ENCODE data around the gene SENP8.

SENP8 gene

DNA sequence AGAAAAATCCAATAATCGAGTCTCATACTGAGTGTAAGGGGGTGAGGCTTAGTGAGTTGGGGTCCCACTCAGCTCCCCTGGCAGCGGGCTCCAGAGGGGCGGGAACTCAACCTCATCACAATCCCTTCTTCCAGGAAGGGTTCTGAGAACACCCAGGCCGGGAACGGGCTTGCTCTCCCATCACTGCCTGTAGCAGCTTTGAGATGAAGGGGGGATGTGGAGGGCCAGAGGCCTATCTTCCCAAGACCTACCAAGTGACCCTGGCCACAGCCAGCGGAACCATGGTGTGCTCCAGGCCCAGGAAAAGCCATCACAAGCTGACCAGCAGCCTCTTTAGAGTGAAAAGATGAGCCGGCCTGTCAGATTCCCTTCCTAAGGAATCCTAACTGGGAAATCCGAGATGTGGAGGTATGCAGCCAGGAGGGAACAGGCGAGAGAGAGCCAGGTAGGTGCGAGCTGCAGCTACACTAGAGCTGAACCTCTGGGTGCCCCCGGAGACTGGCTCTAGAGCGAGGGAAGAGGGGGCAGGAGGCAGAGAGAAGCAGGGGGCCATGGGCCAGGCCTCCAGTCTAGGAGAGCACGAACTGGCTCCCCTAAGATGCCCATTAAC lies 60.9 kb downstream of the SENP8 start:
- TF ChIP-seq, protein P1, sequence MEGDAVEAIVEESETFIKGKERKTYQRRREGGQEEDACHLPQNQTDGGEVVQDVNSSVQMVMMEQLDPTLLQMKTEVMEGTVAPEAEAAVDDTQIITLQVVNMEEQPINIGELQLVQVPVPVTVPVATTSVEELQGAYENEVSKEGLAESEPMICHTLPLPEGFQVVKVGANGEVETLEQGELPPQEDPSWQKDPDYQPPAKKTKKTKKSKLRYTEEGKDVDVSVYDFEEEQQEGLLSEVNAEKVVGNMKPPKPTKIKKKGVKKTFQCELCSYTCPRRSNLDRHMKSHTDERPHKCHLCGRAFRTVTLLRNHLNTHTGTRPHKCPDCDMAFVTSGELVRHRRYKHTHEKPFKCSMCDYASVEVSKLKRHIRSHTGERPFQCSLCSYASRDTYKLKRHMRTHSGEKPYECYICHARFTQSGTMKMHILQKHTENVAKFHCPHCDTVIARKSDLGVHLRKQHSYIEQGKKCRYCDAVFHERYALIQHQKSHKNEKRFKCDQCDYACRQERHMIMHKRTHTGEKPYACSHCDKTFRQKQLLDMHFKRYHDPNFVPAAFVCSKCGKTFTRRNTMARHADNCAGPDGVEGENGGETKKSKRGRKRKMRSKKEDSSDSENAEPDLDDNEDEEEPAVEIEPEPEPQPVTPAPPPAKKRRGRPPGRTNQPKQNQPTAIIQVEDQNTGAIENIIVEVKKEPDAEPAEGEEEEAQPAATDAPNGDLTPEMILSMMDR (IDR thresholded peaks at IDR 0.05; ENCODE audit: control insufficient read depth, insufficient read depth, low read depth, low read length, missing control alignments) = no peak
- H3K4me3 ChIP-seq (ENCODE audit: control insufficient read depth, low read depth, low read length) = no peak overlapping the region
- DNase-seq (ENCODE audit: low read depth) = no peak

DNA sequence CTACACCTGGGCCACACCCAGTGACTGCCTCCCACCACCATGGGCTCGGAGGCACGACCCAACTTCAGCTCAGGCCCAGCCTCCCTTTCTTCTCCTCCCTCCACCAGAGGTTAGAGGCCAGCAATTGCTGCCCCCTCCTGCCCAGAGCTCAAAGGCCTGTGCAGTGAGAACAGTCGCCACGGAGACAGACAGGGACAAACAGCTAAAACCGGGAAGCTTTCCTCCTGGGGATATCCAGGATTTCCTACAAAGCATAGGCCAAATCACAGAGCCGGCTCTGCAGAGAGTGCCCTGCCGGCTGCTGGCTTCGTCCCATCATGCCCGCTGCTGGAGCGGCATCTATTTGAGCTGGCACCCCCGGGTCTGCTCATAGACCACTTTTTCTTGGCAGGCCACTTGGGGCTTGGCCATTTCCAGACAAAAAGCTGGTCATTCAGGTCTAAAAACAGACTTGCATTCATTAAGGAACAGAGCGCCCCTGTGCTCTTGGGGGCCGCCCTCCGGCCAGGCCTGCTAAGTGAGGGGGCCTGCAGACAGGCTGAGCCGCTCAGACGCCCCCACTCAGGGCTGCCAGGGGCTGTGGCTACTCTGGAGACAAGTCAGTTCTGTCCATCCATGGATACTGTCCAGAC lies 61.9 kb downstream of the SENP8 start:
- DNase-seq (ENCODE audit: low read depth) = no peak
- TF ChIP-seq, protein P1 (IDR thresholded peaks at IDR 0.05; ENCODE audit: control insufficient read depth, insufficient read depth, low read depth, low read length, missing control alignments) = no peak
- H3K4me3 ChIP-seq (ENCODE audit: control insufficient read depth, low read depth, low read length) = no peak overlapping the region

DNA sequence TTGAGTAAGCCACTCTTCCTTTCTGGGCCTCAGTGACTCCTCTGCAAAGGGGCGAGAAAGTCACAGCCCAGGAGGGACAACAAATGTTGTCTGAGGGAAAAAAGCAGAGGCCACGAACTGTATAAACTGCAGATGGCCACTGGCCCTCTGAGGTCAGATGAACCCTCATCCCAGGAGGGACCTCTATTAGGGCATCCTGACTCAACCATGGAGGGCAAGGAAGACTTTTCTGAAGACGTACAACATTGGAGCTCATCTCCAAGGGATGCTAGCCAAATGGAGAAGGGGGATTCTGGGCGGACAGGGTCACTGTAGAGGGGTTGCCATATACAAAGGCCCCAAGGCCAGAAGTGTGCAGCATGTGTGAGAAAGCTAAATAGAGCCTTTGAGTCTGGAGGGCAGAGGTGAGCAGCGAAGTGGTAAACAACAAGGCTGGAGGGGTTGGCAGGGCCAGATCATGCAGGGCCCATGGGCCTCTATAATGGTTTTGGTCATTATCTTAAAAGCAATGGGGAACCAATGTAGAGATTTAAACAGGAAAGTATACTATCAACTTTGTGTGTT lies 62.6 kb downstream of the SENP8 start:
- no peak for DNase-seq (ENCODE audit: low read depth)
- no peak overlapping the region for H3K4me3 ChIP-seq (ENCODE audit: control insufficient read depth, low read depth, low read length)
- TF ChIP-seq, protein P1 (IDR thresholded peaks at IDR 0.05; ENCODE audit: control insufficient read depth, insufficient read depth, low read depth, low read length, missing control alignments) = no peak

DNA sequence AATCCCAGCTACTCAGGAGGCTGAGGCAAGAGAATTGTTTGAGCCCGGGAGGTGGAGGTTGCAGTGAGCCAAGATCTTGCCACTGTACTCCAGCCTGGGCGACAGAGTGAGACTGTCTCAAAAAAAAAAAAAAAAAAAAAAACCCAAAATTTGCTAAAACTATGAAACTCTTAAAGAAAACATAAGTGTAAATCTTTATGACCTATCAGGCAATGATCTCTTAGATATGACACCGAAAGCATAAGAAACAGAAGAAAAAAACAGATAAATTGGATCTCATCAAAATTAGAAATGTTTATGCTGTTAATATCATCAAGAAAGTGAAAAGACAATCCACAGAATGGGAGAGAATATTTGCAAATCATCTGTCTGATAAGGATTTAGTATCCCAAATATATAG lies 64.0 kb downstream of the SENP8 start:
- H3K4me3 ChIP-seq (ENCODE audit: control insufficient read depth, low read depth, low read length) = no peak overlapping the region
- no peak for DNase-seq (ENCODE audit: low read depth)
- TF ChIP-seq, protein P1 (IDR thresholded peaks at IDR 0.05; ENCODE audit: control insufficient read depth, insufficient read depth, low read depth, low read length, missing control alignments) = no peak

DNA sequence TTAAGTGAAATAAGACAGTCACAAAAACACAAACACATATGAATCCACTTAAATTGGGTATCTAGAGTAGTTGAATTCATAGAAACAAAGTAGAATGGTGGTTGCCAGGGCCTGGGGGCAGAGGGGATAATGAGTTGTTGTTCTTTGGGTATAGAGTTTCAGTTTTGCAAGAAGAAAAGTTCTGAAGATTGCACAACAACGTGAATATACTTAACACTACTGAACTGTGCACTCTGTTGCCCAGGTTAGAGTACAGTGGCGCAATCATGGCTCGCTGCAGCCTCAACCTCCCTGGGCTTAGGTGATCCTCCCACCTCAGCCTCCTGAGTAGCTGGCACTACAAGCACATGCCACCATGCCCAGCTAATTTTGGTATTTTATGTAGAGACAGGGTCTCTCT lies 64.5 kb downstream of the SENP8 start:
- TF ChIP-seq, protein P1 (IDR thresholded peaks at IDR 0.05; ENCODE audit: control insufficient read depth, insufficient read depth, low read depth, low read length, missing control alignments) = no peak
- no peak for DNase-seq (ENCODE audit: low read depth)
- no peak overlapping the region for H3K4me3 ChIP-seq (ENCODE audit: control insufficient read depth, low read depth, low read length)

DNA sequence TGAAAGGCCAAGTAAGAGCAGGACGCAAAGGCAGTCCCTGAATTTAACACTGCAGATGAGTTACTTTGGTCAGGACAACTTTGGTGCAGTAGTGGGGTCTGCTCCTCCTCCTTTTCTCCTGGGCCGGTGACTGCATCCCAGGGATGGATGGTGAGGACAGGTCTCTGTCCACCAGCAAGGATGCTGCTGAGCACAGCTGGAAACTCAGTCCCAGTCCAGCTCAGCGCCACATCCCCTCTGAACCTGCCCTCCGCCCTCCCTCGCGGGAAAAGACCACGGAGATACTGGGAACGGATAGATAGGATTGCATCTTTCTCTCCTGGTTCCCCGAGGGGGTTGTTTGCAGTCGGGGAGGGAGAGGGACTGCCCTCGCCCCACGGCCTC lies 65.6 kb downstream of the SENP8 start:
- no peak for DNase-seq (ENCODE audit: low read depth)
- TF ChIP-seq, protein P1 (IDR thresholded peaks at IDR 0.05; ENCODE audit: control insufficient read depth, insufficient read depth, low read depth, low read length, missing control alignments) = no peak
- H3K4me3 ChIP-seq (ENCODE audit: control insufficient read depth, low read depth, low read length) = peak overlapping the region; percentile 21
